ENCODE measurements around the gene TAF15.

Gene TAF15

GRCh38 chr17:35788477-35789368 lies 20.6 kb upstream of the TAF15 start:
- Histone ChIP-seq H3K4me3 (ENCODE audit: low read length) (no peak overlapping the region), H4K20me1 (ENCODE audit: insufficient read depth, low read length) (no peaks in the 10 kb centered on the region), H3K79me2 (ENCODE audit: low read length) (no peaks in the 10 kb centered on the region), H3K9me3 (ENCODE audit: insufficient read depth, low read length) (no peaks in the 10 kb centered on the region), H2AFZ (ENCODE audit: low read depth, low read length) (no peak overlapping the region), H3K36me3 (replicated peaks; ENCODE audit: low read depth, low read length) (no peaks in the 10 kb centered on the region), H3K4me1 (ENCODE audit: low read length) (no peaks in the 10 kb centered on the region), H3K9ac (ENCODE audit: low read length) (no peak overlapping the region), H3K27me3 (ENCODE audit: low read depth, low read length) (peaks cover 53% of the 10 kb centered on the region), H3K27ac (ENCODE audit: low read length) (no peak overlapping the region), H3K4me2 (ENCODE audit: low read length) (no peak overlapping the region)
- TF ChIP-seq EZH2phosphoT487 (IDR thresholded peaks at IDR 0.05; ENCODE audit: low read depth): no peak
- no peak for TF ChIP-seq CTCF (IDR thresholded peaks at IDR 0.05; ENCODE audit: low read depth, low read length)

DNA sequence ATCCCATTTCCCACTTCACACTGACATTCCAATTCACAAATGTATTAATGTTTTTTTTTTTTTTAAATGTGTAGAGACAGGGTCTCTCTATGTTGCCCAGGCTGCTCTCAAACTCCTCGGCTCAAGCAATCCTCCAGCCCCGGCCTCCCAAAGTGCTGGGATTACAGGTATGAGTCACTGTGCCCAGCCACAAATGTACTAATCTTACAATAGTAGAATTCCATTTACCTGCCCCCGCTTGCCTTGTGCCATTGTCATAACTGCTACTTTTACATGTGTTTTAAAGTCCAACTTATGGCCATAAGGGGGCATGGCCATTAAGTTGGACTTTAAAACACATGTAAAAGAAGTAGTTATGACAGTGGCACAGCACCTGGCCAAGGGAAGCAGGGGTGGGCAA lies 18.4 kb upstream of the TAF15 start:
- H3K4me3 ChIP-seq (ENCODE audit: low read length): no peak overlapping the region
- no peaks in the 10 kb centered on the region for H3K9me3 ChIP-seq (ENCODE audit: insufficient read depth, low read length)
- H3K79me2 ChIP-seq (ENCODE audit: low read length): no peaks in the 10 kb centered on the region
- no peak overlapping the region for H3K27ac ChIP-seq (ENCODE audit: low read length)
- peaks cover 59% of the 10 kb centered on the region for H3K27me3 ChIP-seq (ENCODE audit: low read depth, low read length)
- H3K36me3 ChIP-seq (replicated peaks; ENCODE audit: low read depth, low read length): no peaks in the 10 kb centered on the region
- 0 out of 2 replicates have a peak, but pooled peaks cover 3% of the 10 kb centered on the region for H3K4me1 ChIP-seq (ENCODE audit: low read length)
- no peak for TF ChIP-seq EZH2phosphoT487 (IDR thresholded peaks at IDR 0.05; ENCODE audit: low read depth)
- TF ChIP-seq CTCF (IDR thresholded peaks at IDR 0.05; ENCODE audit: low read depth, low read length): no peak
- no peaks in the 10 kb centered on the region for H4K20me1 ChIP-seq (ENCODE audit: insufficient read depth, low read length)
- H3K9ac ChIP-seq (ENCODE audit: low read length): no peak overlapping the region
- no peak overlapping the region for H2AFZ ChIP-seq (ENCODE audit: low read depth, low read length)
- H3K4me2 ChIP-seq (ENCODE audit: low read length): no peak overlapping the region

DNA sequence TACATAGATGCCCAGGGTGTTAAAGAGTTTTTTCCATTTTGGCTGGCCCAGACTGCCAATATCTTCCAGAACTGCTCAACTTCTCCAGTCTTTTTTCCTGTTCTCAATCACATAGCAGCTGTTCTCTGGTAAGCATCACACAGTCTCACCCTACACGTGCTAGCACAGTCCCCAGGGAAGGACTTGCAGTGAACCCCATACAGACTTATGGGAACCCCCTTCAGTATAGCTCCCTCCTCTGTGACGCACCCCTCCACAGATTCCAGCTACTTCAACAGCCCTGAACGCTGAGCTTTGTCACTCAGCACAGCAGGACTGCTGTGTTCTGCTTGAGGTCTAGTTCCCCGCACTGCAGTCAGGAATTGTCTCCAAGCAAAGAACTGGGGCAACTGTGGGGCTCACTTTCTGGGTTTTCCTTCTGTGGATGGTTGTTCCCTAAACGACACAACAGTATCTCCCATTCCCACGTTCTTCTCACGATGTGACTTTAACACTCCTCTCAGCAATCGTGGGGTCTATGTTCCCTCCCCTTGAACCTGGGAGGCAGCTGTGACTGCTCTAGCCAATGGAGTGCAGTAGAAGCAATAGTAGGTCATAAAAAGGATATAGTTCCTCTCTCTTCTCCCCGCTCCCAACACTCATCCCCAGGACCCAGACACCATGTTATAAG lies 17.5 kb upstream of the TAF15 start:
- H2AFZ ChIP-seq (ENCODE audit: low read depth, low read length): no peak overlapping the region
- H3K27me3 ChIP-seq (ENCODE audit: low read depth, low read length): peaks cover 66% of the 10 kb centered on the region
- H3K9me3 ChIP-seq (ENCODE audit: insufficient read depth, low read length): no peaks in the 10 kb centered on the region
- H3K36me3 ChIP-seq (replicated peaks; ENCODE audit: low read depth, low read length): no peaks in the 10 kb centered on the region
- no peaks in the 10 kb centered on the region for H4K20me1 ChIP-seq (ENCODE audit: insufficient read depth, low read length)
- H3K9ac ChIP-seq (ENCODE audit: low read length): no peak overlapping the region
- no peaks in the 10 kb centered on the region for H3K79me2 ChIP-seq (ENCODE audit: low read length)
- no peak for TF ChIP-seq CTCF (IDR thresholded peaks at IDR 0.05; ENCODE audit: low read depth, low read length)
- no peak for TF ChIP-seq EZH2phosphoT487 (IDR thresholded peaks at IDR 0.05; ENCODE audit: low read depth)
- 0 out of 2 replicates have a peak, but pooled peaks cover 3% of the 10 kb centered on the region for H3K4me1 ChIP-seq (ENCODE audit: low read length)
- no peak overlapping the region for H3K27ac ChIP-seq (ENCODE audit: low read length)
- no peak overlapping the region for H3K4me3 ChIP-seq (ENCODE audit: low read length)
- H3K4me2 ChIP-seq (ENCODE audit: low read length): no peak overlapping the region

DNA sequence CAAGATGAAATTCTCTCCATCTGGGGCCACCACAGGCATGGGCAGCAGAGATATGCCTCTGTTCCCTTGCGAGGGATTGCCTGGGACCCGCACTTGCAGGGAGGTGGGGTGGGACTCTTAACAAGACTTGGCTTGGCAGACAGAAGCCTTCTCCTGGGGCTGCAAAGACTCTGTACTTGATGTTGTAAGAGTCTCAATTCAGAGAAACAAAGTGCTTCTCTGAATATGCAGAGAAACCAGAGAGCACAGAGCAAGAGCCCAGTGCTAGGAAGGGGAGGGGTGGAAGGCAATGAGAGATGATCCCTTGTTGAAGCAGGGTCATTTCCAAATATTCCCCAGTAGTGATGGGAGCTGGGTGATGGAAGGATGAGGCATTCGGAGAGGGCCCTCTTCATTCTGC lies 16.0 kb upstream of the TAF15 start:
- 0 out of 2 replicates have a peak, but pooled peaks cover 3% of the 10 kb centered on the region for H3K4me1 ChIP-seq (ENCODE audit: low read length)
- no peaks in the 10 kb centered on the region for H4K20me1 ChIP-seq (ENCODE audit: insufficient read depth, low read length)
- H3K27ac ChIP-seq (ENCODE audit: low read length): no peak overlapping the region
- H3K9me3 ChIP-seq (ENCODE audit: insufficient read depth, low read length): no peaks in the 10 kb centered on the region
- no peak overlapping the region for H3K4me3 ChIP-seq (ENCODE audit: low read length)
- H3K27me3 ChIP-seq (ENCODE audit: low read depth, low read length): peaks cover 78% of the 10 kb centered on the region
- H2AFZ ChIP-seq (ENCODE audit: low read depth, low read length): no peak overlapping the region
- H3K4me2 ChIP-seq (ENCODE audit: low read length): no peak overlapping the region
- H3K36me3 ChIP-seq (replicated peaks; ENCODE audit: low read depth, low read length): no peaks in the 10 kb centered on the region
- TF ChIP-seq EZH2phosphoT487 (IDR thresholded peaks at IDR 0.05; ENCODE audit: low read depth) (no peak), CTCF (IDR thresholded peaks at IDR 0.05; ENCODE audit: low read depth, low read length) (no peak)
- no peaks in the 10 kb centered on the region for H3K79me2 ChIP-seq (ENCODE audit: low read length)
- no peak overlapping the region for H3K9ac ChIP-seq (ENCODE audit: low read length)

Measured in OCI-LY3 (cell line).